GM12891 (cell line): ENCODE data around the gene PDGFB.

Source experiments
- POLR2A ChIP-seq: IDR thresholded peaks from 2 replicates; pipeline ENCODE4 v1.6.1; 2011; ENCODE audit warnings: low read depth, low read length, control low read depth
- POLR2AphosphoS5 ChIP-seq: IDR thresholded peaks from 2 replicates; pipeline ENCODE4 v1.6.1; 2011; ENCODE audit warnings: low read depth, low read length, control low read depth
- POU2F2 ChIP-seq: IDR thresholded peaks from 2 replicates; pipeline ENCODE4 v1.6.1; 2011; ENCODE audit warnings: low read depth, mild to moderate bottlenecking, control low read depth, low read length, moderate library complexity
- TAF1 ChIP-seq: IDR thresholded peaks from 2 replicates; pipeline ENCODE4 v1.6.1; 2011; ENCODE audit warnings: low read depth, low read length, control low read depth

DNA sequence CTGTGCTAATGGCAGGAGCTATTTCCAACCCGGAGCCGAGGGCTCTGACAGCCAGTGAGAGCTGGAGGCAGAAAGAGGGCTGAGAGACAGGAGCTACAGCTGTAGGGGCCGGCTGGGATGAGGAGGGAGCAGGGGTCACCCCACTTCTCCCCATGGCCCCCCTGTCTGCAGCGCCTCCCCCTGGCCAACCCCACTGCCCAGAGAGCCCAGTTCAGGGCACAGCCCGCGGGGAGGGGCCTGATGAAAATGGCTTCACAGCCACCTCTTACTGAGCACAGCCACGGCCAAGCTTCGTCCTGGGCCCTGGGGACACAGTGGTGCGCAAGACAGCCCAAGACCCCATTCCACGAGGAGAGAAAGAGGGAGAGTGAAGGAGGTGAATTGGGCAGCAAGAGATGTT is 46.7 kb upstream of the PDGFB start:
- no peak for TF ChIP-seq POLR2A
- TF ChIP-seq POU2F2: no peak
- TF ChIP-seq POLR2AphosphoS5: no peak
- TF ChIP-seq TAF1: no peak
